Skeletal muscle tissue (tissue), 4 donors: ENCODE results near the gene MTG2. TPM values are rescaled to one million over a fixed set of nuclear protein-coding genes. Genes with fewer than 3 reads are reported as not detected.
A peak's percentile ranks its signal among the peaks of the same experiment; 100 is the strongest.

ENCODE experiments used
- H3K27ac ChIP-seq: one replicate; pipeline ENCODE4 v1.7.0; 2013; ENCODE audit warnings: mild to moderate bottlenecking, low read depth, low read length, inconsistent platforms
- H3K27me3 ChIP-seq, 3 donors: one replicate each; pipeline ENCODE4 v1.7.0; 2013; ENCODE audit warnings: low read length in 3 of 3; ENCODE audit not compliant: control insufficient read depth in 3 of 3, insufficient read depth in 3 of 3
- H3K36me3 ChIP-seq, 3 donors: one replicate each; pipeline ENCODE4 v1.7.0; 2013; ENCODE audit warnings: low read length in 3 of 3; ENCODE audit not compliant: control insufficient read depth in 3 of 3, insufficient read depth in 3 of 3
- H3K4me1 ChIP-seq, 3 donors: one replicate each; pipeline ENCODE4 v1.7.0; 2013; ENCODE audit warnings: low read length in 3 of 3, mild to moderate bottlenecking in 3 of 3; ENCODE audit not compliant: control insufficient read depth in 3 of 3, insufficient read depth in 3 of 3
- H3K4me3 ChIP-seq, 3 donors: one replicate each; pipeline ENCODE4 v1.7.0; 2013; ENCODE audit warnings: low read length in 3 of 3
- H3K9ac ChIP-seq, 3 donors: one replicate each; pipeline ENCODE4 v1.7.0; 2013; ENCODE audit warnings: low read length in 3 of 3, mild to moderate bottlenecking in 3 of 3, moderate library complexity in 2 of 3, low read depth in 1 of 3
- H3K9me3 ChIP-seq, 3 donors: one replicate each; pipeline ENCODE4 v1.7.0; 2013; ENCODE audit warnings: low read length in 3 of 3; ENCODE audit not compliant: control insufficient read depth in 3 of 3
- total RNA-seq: library from RNA; depleted of rRNA; stranded (reverse); fragments of >200 nt; gene quantifications from one replicate; pipeline ENCODE4 v1.2.3, GENCODE V29; 2014
- donor health status: Osteomylitis.

MTG2 gene
- total RNA-seq, 1 donor from 2014 or later: 10.4 TPM

DNA sequence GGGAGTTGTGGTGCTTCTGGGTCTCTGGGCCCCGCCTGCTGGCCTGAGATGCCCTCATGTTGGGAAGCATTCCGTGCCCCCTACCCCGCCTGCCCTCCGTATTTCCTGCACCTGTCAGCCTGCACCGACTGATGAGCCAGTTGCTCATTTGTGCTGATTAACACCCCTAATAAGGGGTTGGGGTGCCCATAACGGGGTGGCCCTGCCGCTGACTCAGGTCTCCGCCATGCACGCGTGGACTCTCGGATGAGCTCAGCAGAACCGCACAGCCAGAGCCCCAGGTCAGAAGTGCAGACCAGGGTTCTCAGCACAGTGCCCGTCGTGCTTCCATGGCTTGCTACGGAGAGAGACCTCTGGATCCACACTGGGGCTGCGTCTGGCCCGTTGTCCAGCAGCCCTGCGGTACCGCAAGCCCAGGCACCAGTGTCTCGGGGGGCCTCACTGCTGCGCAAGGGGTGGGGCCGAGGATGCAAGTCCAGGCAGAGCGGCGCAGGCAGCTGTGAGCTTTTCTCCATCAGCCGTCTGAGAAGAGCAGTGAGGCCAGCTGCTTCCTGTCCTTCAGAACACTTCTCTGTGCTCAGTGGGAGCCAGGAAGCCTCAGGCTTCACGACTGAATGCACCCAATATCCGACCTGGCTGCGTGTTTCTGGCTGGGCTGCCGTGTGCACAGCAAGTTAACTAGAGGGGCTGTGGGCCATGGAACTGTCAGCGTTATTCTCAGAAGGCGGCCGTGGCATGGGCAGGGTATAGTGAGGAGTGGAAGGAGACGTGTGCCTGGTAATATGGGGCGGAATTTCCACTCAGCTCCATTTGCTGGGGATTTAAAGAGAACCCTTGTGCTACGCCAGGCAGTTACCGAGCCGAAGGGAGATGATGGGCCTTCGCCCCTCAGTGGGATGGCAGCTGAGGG is 18.6 kb downstream of the MTG2 start:
- no peak overlapping the region for H3K4me3 ChIP-seq
- H3K27ac ChIP-seq: no peak overlapping the region
- H3K9me3 ChIP-seq: no peaks in the 10 kb centered on the region
- no peaks in the 10 kb centered on the region for H3K4me1 ChIP-seq
- no peak overlapping the region for H3K9ac ChIP-seq
- H3K27me3 ChIP-seq: no peaks in the 10 kb centered on the region
- H3K36me3 ChIP-seq: peaks cover 36 to 56% (median 49%) of the 10 kb centered on the region in 3 donors

DNA sequence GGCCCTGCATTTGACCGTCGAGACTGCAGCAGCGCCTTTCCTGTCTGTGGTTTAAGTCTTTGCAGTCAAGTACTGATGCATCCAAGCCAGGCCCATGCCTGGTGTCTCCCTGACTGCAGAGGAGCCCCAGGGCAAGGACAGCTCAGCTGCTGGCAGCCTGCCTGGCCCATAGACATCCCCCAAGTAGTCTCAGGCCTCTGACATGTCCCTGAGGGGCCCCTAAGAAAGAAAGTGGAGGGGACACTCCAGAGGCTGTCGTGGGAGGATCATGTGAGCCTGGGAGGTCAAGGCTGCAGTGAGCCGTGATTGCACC is 19.2 kb downstream of the MTG2 start:
- no peaks in the 10 kb centered on the region for H3K27me3 ChIP-seq
- no peak overlapping the region for H3K27ac ChIP-seq
- no peak overlapping the region for H3K9ac ChIP-seq
- peaks cover 36 to 56% (median 49%) of the 10 kb centered on the region in 3 donors for H3K36me3 ChIP-seq
- H3K9me3 ChIP-seq: no peaks in the 10 kb centered on the region
- no peak overlapping the region for H3K4me3 ChIP-seq
- H3K4me1 ChIP-seq: no peaks in the 10 kb centered on the region

DNA sequence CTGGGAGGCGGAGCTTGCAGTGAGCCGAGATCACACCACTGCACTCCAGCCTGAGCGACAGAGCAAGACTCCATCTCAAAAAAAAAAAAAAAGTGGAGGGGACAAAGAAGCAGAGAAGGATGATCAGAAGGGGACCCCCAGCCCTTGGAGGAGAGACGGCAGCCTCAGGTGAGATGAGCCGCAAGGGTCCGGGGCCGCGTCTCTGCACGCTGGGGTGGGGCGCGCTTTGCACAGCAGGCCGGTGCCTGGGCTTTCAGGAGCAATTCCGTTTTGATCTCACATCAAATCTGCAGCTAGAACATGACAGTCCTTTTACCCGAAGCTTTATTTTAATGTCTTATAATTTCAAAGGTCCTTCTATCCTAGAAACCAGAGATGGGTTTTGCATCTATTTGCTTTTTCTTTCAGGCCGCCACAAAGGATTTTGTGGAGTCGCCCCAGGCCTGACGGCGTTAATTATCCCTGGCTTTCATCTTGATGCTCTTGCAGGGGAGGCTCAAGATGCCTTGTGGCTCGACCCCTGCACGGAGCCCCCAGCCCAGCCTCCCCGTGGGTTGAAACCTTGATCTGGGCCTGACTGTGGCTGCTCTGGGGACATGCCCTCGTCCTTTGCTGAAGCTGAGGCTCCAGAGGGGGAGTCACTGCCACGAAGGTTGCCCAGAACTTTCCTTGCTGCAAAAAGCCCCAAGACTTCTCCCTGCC is 20.0 kb downstream of the MTG2 start:
- no peak overlapping the region for H3K9ac ChIP-seq
- H3K4me1 ChIP-seq: peaks cover 0 to 7% (median 3%) of the 10 kb centered on the region in 3 donors
- no peaks in the 10 kb centered on the region for H3K9me3 ChIP-seq
- H3K4me3 ChIP-seq: no peak overlapping the region
- no peaks in the 10 kb centered on the region for H3K27me3 ChIP-seq
- no peak overlapping the region for H3K27ac ChIP-seq
- H3K36me3 ChIP-seq: peaks cover 32 to 56% (median 46%) of the 10 kb centered on the region in 3 donors

DNA sequence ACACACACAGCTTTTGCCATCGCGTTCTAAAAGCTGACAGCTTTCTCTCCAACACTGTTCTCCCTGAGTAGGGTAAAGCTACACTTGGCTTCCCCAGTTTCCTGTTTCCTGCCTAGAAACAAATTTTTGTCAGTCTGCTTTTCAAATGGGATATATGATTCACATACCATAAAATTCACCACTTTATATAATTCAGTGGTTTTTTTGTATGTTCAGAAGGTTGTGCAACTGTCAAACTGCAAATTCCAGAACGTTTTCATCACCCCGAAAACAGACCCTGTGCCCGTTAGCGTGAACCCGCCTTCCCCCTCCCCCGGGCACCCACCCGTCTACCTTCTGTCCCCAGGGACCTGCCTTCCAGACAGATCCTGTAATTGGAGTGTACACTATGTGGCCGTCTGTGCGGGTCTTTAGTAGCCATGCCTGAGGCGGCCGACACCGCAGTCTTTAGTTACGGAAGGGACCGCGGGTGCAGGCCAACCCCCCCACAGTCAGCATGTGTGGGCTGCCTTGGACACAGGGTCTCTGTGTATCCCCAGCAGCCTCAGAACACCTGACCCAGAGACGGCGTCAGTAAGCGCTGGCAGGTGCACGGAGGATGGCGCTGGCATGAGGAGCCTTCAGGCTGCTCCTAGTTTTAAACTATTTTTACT is 20.7 kb downstream of the MTG2 start:
- Histone ChIP-seq H3K4me1 (peaks cover under 1 to 11% (median 3%) of the 10 kb centered on the region in 3 donors), H3K4me3 (no peak overlapping the region), H3K27ac (no peak overlapping the region), H3K9me3 (no peaks in the 10 kb centered on the region), H3K9ac (no peak overlapping the region), H3K36me3 (peaks cover 25 to 49% (median 39%) of the 10 kb centered on the region in 3 donors), H3K27me3 (no peaks in the 10 kb centered on the region)

DNA sequence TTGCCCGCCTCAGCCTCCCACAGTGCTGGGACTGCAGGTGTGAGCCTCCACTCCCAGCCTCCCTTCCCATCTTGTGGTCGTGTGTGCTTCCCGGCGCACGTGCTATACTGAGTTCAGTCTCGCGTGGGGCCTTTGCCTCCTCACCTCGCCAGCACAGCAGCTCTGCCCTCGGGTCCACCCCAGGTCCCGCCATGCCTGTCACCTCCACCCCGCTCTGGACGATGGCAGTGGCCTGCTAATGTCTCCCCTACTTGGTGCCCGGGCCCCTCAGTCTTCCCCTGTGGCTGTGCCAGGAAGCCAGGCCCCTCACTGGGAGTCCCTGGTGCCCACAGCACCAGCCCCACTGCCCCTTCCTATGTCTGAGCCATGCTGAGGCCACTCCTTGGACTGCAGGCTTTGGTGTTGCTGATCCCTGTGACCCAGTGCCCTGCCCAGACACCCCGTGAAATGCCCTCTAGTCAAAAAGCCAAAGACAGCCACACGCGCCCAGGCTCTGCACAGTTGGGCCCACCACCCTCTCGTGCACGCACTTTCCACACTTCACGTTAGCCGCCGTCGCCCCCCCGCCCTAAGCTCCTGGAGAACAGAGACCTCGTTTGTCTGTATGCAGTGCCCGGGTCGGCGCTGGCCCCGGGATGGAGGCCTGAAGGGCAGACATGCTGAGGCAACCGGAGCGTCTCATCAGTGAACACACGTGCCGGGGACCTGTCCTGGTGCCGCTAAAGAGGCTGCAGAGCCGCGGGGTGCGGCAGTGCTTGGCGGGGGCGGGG is 23.0 kb downstream of the MTG2 start:
- H3K9me3 ChIP-seq: no peaks in the 10 kb centered on the region
- no peak overlapping the region for H3K9ac ChIP-seq
- H3K36me3 ChIP-seq: peaks cover 12 to 31% (median 23%) of the 10 kb centered on the region in 3 donors
- H3K4me1 ChIP-seq: peaks cover 16 to 27% (median 18%) of the 10 kb centered on the region in 3 donors
- no peak overlapping the region for H3K27ac ChIP-seq
- no peak overlapping the region for H3K4me3 ChIP-seq
- peaks cover 13 to 22% (median 16%) of the 10 kb centered on the region in 3 donors for H3K27me3 ChIP-seq

DNA sequence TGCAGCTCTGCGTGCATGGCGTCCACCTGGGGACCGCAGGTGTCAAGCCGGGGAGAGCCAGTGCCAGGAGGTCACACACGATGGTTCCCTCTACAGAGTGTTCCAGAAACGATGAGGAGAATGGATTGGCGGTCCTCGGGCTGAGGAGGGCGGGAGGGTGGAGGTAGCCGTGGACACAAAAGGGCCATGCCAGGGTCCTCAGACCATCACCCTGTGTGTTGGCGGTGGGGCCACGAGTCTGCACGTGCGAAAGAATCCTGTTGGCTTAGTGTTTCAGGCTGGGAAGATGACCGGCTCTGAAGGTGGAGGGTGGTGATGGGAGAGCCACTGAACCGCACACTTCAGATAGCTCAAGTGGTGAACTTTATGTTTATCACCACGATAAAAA is 23.6 kb downstream of the MTG2 start:
- Histone ChIP-seq H3K27me3 (peaks cover 16 to 28% (median 18%) of the 10 kb centered on the region in 3 donors), H3K4me3 (no peak overlapping the region), H3K4me1 (peaks cover 16 to 27% (median 18%) of the 10 kb centered on the region in 3 donors), H3K27ac (no peak overlapping the region), H3K9me3 (no peaks in the 10 kb centered on the region), H3K36me3 (peaks cover 7 to 25% (median 18%) of the 10 kb centered on the region in 3 donors), H3K9ac (no peak overlapping the region)

DNA sequence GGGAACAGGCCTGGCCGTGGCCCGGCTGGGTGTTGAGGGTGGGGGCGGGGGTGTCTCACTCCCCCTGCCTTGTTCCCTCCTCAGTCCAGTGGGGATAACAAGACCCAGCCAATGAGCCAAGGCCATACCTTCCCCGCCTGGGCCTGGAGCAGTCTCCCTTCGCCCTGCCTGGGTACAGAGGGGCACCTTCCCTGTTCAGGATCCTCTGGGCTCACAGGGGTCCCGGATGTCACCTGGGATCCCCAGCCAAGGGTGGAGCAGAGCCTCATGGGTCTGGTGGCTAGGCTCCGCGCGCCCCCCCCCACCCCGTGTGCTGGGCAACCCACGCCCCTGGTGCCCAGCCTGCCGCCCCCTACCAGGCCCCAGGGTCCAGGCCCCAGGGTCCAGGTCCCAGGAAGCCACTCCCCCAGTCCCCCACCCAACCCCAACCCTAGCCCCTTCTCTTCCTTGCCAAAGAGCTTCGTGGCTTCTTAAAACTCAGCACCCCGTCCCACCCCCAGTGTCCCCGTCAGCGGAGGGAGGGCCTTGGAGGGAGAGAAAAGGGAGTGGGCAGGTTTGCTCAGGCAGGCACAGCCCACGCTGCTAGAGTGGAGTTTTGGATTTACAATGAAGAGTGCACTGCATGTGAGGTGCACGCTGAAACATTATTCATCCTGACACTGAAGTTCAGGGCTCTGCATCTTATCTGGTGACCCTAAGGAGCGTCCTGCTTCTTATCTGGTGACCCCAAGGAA is 25.4 kb downstream of the MTG2 start:
- Histone ChIP-seq H3K36me3 (peaks cover 0 to 12% (median 4%) of the 10 kb centered on the region in 3 donors), H3K27me3 (peaks cover 20 to 38% (median 25%) of the 10 kb centered on the region in 3 donors), H3K27ac (no peak overlapping the region), H3K9ac (peak overlapping the region in 1 of 3 donors; percentile 16), H3K4me1 (peaks cover 16 to 27% (median 18%) of the 10 kb centered on the region in 3 donors), H3K4me3 (no peak overlapping the region), H3K9me3 (no peaks in the 10 kb centered on the region)

DNA sequence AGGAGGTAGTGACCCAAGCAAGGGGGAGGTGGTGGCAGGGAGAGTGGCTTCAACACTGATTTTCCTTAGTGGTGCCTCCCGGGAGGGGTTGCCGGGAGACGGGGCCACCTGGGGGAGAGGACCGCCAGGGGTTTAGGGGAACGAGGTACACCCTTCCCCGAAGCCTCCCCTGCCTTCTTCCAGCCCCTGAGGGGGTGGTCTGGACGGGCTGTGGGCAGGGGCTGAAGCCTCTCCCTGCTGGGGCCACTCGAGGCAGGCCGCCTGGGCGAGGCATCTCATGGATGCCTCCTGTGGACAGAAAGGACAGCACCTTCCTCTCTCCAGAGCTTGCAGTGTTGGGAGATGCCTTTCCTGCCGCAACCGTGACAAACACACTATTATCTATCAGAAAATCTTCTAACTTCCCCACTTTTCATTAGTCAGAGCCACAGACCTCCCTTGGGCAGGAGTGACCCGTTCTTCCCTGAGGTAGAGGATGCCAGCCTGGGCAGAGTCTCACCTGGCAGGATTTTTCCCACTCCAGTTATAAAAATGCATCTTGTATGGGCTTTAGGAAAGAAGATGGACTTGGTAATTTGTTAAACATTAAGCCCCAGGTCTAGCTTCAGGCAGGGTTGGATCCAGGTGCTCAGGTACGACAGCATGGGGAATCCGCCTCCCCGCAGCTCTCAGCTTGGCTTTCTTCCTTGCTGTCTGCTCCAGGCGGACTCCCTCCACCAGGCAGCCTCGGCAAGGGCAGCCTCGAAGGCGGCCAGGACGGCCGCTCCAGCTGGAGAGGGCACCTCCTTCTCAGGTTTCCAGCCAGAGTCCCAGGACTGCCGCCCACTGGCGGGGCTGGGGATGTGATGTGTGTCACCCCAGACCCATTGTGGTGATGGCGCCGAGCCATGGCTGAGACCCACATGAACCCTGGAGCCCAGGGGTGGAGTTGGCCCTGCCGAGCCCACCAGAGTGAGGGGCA is 26.2 kb downstream of the MTG2 start:
- H3K4me1 ChIP-seq: peaks cover 16 to 27% (median 18%) of the 10 kb centered on the region in 3 donors
- H3K27ac ChIP-seq: no peak overlapping the region
- peaks cover 25 to 42% (median 30%) of the 10 kb centered on the region in 3 donors for H3K27me3 ChIP-seq
- peak overlapping the region in 1 of 3 donors; percentile 16 for H3K9ac ChIP-seq
- peaks cover 0 to 7% (median 3%) of the 10 kb centered on the region in 3 donors for H3K36me3 ChIP-seq
- no peak overlapping the region for H3K4me3 ChIP-seq
- no peaks in the 10 kb centered on the region for H3K9me3 ChIP-seq
